NCI-H1436 treated with DMSO at 0.1 percent for 48 hours (cell line): ENCODE results near the gene LBH.

ENCODE experiments used
- DNase-seq: peaks from one replicate; lab custom pipeline; 2025; lab: John Stamatoyannopoulos, UW

LBH gene

GRCh38 chr2:30276455-30276911 lies 45.1 kb downstream of the LBH start:
- DNase-seq: no peak

DNA sequence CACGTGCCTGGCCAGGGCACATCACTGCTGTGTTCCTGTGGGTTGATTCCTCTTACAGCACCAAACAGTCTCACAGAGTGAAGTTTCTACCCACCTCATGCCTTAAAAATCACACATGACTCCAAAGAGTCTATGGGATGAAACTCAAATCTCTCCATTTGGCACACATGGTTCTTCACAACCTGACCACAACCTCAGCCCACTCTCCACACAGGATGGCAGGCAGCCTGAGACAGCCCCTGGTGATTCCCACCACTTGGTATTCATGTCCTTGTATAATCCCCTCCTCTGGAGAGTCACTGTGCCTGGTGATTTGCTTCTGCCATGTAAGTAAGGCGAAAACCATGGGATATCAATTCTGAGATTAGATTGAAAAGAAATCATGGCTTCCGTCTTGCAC lies 46.2 kb downstream of the LBH start:
- no peak for DNase-seq

GRCh38 chr2:30278419-30278818 lies 47.1 kb downstream of the LBH start:
- DNase-seq: no peak

DNA sequence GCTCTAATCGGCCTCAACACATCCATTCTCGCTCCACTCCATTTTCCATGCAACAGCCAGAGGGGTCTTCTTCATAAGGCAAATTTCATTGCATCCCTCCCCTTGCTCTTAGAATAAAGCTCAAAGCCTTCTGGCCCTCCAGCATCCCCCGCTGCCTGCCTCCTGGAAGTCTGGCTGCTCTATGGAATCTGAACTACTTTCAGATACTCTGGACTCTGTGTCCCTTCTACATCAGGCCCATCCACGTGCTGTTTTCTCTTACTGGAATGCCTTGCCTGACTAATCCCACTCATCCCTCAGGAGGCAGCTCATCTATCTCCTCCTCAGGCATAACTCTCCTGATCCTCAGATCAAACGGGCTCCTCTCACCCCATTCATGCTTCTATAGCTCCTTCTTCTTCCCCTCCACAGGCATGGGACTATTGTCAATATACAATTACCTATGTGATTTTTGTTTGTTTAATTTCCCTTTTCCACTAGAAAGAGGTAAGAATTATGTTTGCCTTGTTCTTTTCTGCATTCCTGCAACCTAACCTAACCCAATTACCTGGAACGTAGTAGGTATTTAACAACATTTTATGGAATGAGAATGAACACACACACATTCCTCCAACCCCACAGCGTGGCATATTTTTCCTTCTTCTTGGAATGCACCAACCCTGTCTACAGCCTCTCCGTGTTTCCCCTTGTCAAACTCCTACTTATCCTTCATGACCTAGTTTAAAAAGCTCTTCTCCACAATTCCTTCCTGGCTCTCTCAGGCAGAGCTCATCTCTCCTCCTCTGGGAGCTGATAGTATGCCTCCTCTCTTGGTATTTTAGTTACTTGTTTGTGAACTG lies 49.5 kb downstream of the LBH start:
- DNase-seq: no peak

GRCh38 chr2:30282081-30282480 lies 50.7 kb downstream of the LBH start:
- DNase-seq: no peak

- no peak for DNase-seq
Measured at GRCh38 chr2:30282721-30283120, 51.4 kb downstream of the LBH start.

DNA sequence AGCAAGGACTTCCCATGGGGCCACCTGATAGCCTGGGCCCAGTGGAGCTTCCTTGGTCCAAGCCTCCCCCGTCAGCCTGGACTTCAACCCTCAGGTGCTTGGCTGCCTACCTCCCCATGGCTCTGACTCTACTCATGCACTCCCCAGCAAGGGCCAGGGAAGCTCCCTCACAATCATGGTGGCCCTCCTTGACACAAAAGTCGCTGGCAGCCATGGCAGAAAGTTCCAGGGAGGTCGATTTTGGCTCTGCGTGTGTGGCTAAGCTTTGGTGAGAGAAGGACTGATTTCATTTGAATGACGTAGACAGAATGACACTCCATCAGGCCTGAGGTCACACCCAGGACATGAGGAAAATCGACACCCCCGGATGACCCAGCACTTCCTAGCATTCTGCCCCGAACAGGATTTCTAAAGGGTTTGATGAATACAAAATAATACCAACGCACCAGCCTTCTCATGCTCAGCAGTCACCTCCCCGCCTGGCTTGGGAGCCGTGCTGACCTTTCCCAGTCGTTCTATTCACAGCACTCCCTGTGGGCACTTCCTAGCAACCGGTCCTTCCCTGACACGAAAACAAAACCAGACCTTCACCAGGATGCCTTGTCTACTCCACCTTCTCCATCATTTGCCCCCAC lies 52.7 kb downstream of the LBH start:
- no peak for DNase-seq

DNA sequence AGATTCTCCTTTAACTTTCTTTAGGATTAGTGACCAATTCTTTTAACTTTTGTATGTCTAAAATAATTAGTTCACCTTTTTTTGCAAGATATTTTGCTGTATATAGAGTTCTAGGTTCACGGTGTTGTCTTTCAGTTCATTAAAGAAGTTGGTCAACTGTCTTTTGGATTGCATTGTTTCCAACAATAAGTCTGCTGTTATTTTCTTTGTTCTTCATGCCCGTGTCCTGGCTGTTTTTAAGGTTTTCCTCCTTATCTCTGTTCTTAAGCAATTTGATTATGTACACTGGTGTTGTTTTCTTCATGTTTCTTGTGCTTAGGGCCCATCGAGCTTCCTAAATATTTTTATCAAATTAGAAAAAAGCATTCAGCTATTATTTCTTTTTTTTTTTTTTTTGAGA lies 54.4 kb downstream of the LBH start:
- DNase-seq: no peak

- no peak for DNase-seq
Measured at GRCh38 chr2:30287190-30287840, 56.0 kb downstream of the LBH start.

GRCh38 chr2:30287857-30288513 lies 56.7 kb downstream of the LBH start:
- no peak for DNase-seq

- DNase-seq: no peak
Measured at GRCh38 chr2:30288561-30288960, 57.2 kb downstream of the LBH start.

GRCh38 chr2:30293303-30293921 lies 62.1 kb downstream of the LBH start:
- no peak for DNase-seq

DNA sequence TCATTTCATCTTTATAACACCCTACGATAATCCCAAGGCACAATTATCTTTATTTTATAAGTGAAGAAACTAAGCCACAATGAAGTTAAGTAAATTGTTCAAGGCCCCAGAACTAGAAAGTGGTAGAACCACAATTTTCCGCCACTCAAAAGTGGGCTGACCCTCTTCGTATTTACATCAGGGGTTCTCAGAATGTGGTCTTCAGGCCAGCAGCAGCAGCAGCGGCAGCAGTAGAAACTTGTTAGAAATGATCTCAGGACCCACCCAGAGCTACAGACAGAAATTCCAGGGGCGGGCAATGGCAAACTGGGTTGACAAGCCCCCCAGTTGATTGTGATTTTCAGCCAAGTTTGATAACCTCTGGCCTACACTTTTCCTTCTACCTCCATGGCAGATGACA lies 62.8 kb downstream of the LBH start:
- no peak for DNase-seq

DNA sequence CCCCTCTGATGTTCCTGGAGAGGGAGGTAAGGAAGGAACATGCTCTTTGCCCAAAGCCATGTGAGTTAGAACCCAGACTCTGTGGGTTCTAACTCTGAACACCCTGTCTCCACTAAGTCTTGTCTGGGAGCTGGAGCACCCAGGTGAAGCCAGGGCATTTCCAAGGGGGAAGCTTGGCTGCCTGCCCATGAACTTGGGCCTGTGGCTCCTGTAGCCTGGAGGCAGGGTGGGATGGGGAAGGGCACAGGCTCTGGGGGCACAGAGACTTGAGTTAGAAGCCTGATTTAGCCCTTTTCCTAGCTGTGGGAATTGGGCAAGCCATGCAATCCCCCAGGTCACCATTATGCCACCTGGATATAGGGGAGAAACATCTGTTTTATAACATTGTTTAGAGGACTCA lies 65.2 kb downstream of the LBH start:
- no peak for DNase-seq

DNA sequence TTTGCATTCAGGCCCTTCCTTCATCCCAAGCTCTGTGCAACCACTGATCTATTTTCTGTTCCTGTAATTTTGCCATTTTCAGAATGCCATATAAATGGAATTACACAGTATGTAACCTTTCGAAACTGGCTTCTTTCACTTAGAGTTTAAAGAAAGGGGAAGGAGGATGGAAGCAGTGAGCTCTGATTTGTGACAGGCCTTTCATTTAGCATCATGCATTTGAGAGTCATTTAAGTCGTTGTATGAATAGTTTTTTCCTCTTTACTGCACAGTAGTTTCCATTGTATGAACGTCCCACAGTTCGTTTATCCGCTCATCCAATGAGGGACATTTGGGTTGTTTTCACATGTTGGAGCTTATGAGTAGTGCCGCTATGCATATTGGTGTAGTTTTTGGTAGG lies 67.0 kb downstream of the LBH start:
- DNase-seq: no peak

DNA sequence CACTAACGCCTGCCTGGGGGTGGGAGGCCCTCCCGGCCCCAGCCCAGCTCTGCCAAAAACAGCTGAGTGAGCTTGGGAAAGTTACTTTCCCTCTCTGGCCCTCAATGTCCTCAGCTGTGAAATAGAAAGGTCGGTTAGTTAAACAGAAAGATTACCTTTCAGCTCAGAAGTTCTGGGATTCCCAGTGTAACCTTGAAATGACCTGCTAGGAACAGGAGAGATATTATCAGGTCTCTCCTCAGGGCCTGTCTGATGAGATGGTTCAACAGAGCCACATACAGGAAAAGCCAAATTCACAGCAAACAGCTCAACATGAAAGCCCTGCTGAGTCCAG lies 68.8 kb downstream of the LBH start:
- no peak for DNase-seq

DNA sequence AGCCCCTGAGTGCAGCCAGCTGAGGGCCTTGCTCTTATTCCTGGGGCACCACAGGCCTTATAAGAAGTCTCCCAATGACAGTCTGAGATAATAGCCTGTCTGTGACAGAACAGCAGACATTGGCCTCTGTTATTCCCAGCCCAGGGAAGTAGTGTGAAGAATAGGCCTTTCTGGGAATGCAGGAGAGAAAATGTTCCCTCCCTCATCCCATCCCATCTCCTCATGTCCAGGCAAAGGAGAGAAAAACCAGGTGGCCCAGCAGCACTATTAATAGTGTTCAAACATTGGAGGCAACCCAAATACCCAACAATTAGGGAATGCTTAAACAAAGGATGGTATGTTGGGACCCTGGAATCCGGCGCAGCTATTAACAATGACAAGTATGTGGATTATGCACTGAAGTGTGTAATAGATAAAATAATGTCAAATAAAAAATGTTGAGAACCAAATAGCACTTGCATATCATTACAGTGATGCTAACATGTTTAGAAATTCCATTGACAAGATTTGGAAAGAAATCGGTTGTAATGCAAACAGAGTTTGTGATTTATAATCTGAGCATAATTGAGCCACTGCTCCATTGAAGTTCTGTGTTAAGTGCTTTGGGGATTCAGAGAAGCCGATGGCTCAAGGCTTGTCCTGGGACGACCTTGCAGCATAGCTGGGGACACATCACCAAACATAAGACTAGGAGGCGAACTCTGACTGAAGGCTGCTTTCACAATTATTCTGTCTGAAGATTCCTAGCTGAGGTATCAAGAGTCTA lies 69.3 kb downstream of the LBH start:
- no peak for DNase-seq

GRCh38 chr2:30301551-30301950 lies 70.2 kb downstream of the LBH start:
- DNase-seq: no peak

DNA sequence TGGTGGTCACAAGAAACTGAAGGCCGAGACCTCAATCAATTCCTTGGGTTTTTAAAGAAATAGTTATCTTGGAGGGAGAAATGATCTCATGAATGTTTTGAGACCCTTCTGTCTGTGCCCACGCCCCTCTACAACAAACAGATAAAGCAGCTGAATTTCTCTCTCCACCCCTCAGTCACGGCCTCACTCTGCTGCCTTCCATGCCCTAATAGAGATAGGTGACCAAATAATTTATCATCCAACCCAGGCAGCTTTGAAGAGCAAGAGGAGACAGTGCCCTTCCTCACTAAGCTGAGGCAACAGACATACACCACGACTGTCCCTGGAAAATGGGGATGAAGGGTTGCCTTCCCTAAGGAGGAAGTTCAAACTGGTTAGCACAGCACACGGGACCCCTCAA lies 71.2 kb downstream of the LBH start:
- no peak for DNase-seq

GRCh38 chr2:30303095-30303494 lies 71.8 kb downstream of the LBH start:
- DNase-seq: no peak

DNA sequence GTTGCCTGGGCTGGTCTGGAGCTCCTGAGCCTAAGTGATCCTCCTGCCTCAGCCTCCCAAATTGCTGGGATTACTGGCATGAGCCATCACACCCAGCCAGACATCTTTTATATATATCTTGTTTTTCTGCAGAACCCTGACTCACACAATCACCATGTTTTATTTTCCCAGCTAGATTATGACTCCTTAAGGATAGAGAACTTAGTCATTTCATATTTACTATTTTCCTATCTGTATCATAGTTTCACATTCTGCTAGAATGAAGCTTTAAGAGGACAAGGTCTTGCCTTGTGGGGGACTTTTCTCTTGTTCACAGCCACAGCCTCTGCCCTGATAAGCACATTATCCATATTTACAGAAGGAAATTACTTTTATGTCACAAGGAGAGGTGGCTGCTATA lies 73.9 kb downstream of the LBH start:
- no peak for DNase-seq

DNA sequence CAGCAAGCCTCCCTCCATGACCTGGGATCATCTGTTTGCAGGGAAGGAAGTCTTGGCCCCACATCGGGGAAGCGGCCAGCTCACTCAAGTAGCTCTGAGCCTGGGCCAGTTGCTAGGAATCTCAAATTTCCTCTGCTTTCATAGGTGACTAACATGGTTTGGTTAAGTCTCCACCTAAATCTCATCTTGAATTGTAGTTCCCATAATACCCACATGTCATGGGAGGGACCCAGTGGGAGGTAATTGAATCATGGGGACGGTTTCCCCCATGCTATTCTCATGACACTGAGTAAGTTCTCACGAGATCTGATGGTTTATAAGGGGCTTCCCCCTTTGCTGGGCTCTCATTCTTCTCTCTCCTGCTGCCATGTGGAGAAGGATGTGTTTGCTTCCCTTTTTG lies 75.2 kb downstream of the LBH start:
- DNase-seq: no peak
